ENCODE measurements around the gene ROR1.

- TF ChIP-seq CTCF (IDR thresholded peaks at IDR 0.05) (no peak), POLR2A (IDR thresholded peaks at IDR 0.05) (no peak)
These were observed 23.1 kb upstream of the ROR1 start for GRCh38 chr1:63750721-63751120.

Data from thyroid gland (tissue), 4 donors.